Keratinocyte (primary cell): Measurements from ENCODE around the gene DBNL. TPM values are rescaled to one million over a fixed set of nuclear protein-coding genes. Genes with fewer than 3 reads are reported as not detected.

ENCODE experiments used
- DNase-seq: peaks from one replicate; pipeline ENCODE4 v3.0.0-alpha.2; 2011; ENCODE audit warnings: low read depth, missing footprints, low spot score
- FAIRE-seq: peaks from 2 replicates; lab custom pipeline; 2011; peaks lifted over from hg19 to GRCh38; lab: Jason Lieb, UNC
- H2AFZ ChIP-seq: 2 replicates; pipeline ENCODE4 v1.6.0; 2012; ENCODE audit warnings: low read length, control low read depth, inconsistent platforms; ENCODE audit not compliant: control insufficient read depth
- H3K27ac ChIP-seq: 2 replicates; pipeline ENCODE4 v1.5.1; 2011; ENCODE audit warnings: low read length; ENCODE audit not compliant: control insufficient read depth, insufficient read depth
- H3K27me3 ChIP-seq: 3 replicates; pipeline ENCODE4 v1.6.0; 2011; ENCODE audit warnings: low read length; ENCODE audit not compliant: control insufficient read depth, insufficient read depth; ENCODE audit errors: extremely low read depth
- H3K36me3 ChIP-seq, 2 experiments: 2 replicates in 1 of 2; 3 replicates in 1 of 2; pipeline ENCODE4 v1.5.1; 2011; ENCODE audit warnings: low read length in 2 of 2, mild to moderate bottlenecking in 1 of 2; ENCODE audit not compliant: control insufficient read depth in 2 of 2, insufficient read depth in 2 of 2; ENCODE audit errors: extremely low read depth in 1 of 2
- H3K4me1 ChIP-seq: 3 replicates; pipeline ENCODE4 v1.5.1; 2011; ENCODE audit warnings: low read length; ENCODE audit not compliant: control insufficient read depth, insufficient read depth; ENCODE audit errors: extremely low read depth
- H3K4me2 ChIP-seq: 3 replicates; pipeline ENCODE4 v1.6.0; 2011; ENCODE audit warnings: low read depth, low read length; ENCODE audit not compliant: control insufficient read depth, insufficient read depth; ENCODE audit errors: extremely low read depth
- H3K4me3 ChIP-seq, 3 experiments: fragments of 200-600 bp in 1 of 3; sonication (generic) in 1 of 3; 2 replicates in 2 of 3; 3 replicates in 1 of 3; pipeline ENCODE4 v1.5.1; 2011 to 2016; ENCODE audit warnings: low read length in 3 of 3, mild to moderate bottlenecking in 3 of 3, control low read depth in 2 of 3, inconsistent platforms in 1 of 3, low read depth in 1 of 3, mixed read lengths in 1 of 3, mixed run types in 1 of 3, moderate library complexity in 1 of 3; ENCODE audit not compliant: control insufficient read depth in 2 of 3, insufficient read depth in 2 of 3; ENCODE audit errors: extremely low read depth in 1 of 3
- H3K79me2 ChIP-seq: 2 replicates; pipeline ENCODE4 v1.6.0; 2012; ENCODE audit warnings: low read length; ENCODE audit not compliant: control insufficient read depth, insufficient read depth
- H3K9ac ChIP-seq: 3 replicates; pipeline ENCODE4 v1.6.0; 2011; ENCODE audit warnings: low read length; ENCODE audit not compliant: control insufficient read depth, insufficient read depth; ENCODE audit errors: extremely low read depth
- H3K9me1 ChIP-seq: 3 replicates; pipeline ENCODE4 v1.6.0; 2011; ENCODE audit warnings: low read length; ENCODE audit not compliant: control insufficient read depth, insufficient read depth; ENCODE audit errors: extremely low read depth
- H3K9me3 ChIP-seq: 2 replicates; pipeline ENCODE4 v1.5.1; 2012; ENCODE audit warnings: low read depth, low read length; ENCODE audit not compliant: control insufficient read depth
- H4K20me1 ChIP-seq: 3 replicates; pipeline ENCODE4 v1.6.0; 2011; ENCODE audit warnings: low read length; ENCODE audit not compliant: control insufficient read depth, insufficient read depth; ENCODE audit errors: extremely low read depth
- CTCF ChIP-seq, 3 experiments: IDR thresholded peaks in 1 of 3; conservative IDR thresholded peaks in 1 of 3; optimal IDR thresholded peaks in 1 of 3; 2 replicates in 2 of 3; 3 replicates in 1 of 3; pipeline versions ENCODE3 to v1.5.1; 2011; ENCODE audit warnings: low read length in 3 of 3, mild to moderate bottlenecking in 3 of 3, moderate library complexity in 2 of 3, control low read depth in 1 of 3, inconsistent platforms in 1 of 3; ENCODE audit not compliant: insufficient read depth in 2 of 3; ENCODE audit errors: extremely low read depth in 1 of 3
- EZH2 ChIP-seq: IDR thresholded peaks from one replicate; pipeline ENCODE4 v1.6.1; 2012; ENCODE audit warnings: inconsistent platforms, mild to moderate bottlenecking, low read length, moderate library complexity
- dilution Hi-C: fragments of 300-500 bp; cut with MboI; formaldehyde crosslinking; loops from one replicate; pipeline ENCODE4 v1.7.0; 2020; ENCODE audit warnings: low sequenced_read_pairs; ENCODE audit not compliant: extremely low pct_ligation_motif_present
- polyA plus RNA-seq, 5 experiments: library from polyadenylated mRNA; depleted of rRNA in 3 of 5; stranded (reverse) in 3 of 5; stranded (forward) in 1 of 5; unstranded in 1 of 5; fragments of >200 nt; gene quantifications; 1 replicate in 1 of 5; 2 replicates in 3 of 5; 3 replicates in 1 of 5; pipeline versions ENCODE4 v1.2.1 to v1.2.3, GENCODE V29; 2011 to 2012; ENCODE audit warnings: missing spikeins in 2 of 5, low read depth in 1 of 5, low replicate concordance in 1 of 5

DBNL gene
- polyA plus RNA-seq, 1 donor (not counting 4 experiments of a cell fraction or from before 2014, with no cell fraction given): 76.1 TPM

- H3K4me2 ChIP-seq: no peak overlapping the region
Observed at GRCh38 chr7:44068054-44068453, 23.6 kb downstream of the DBNL start.

GRCh38 chr7:44071726-44072363 lies 27.3 kb downstream of the DBNL start:
- Histone ChIP-seq H3K4me1 (peaks cover 36% of the 10 kb centered on the region), H3K9me3 (no peaks in the 10 kb centered on the region), H2AFZ (no peak overlapping the region), H3K27me3 (no peaks in the 10 kb centered on the region), H3K27ac (peak overlapping the region; percentile 82), H4K20me1 (no peaks in the 10 kb centered on the region), H3K79me2 (no peaks in the 10 kb centered on the region), H3K4me2 (peak overlapping the region; percentile 68), H3K4me3 (peak overlapping the region in 1 of 3 experiments; percentile 18), H3K36me3 (peaks cover 0 to 5% of the 10 kb centered on the region in 2 experiments), H3K9me1 (peaks cover 3% of the 10 kb centered on the region), H3K9ac (peak overlapping the region; percentile 13)
- FAIRE-seq (peak; percentile 13), DNase-seq (no peak)
- dilution Hi-C loops: no loop called here
- no peak for TF ChIP-seq CTCF (optimal IDR thresholded peaks at IDR 0.05 in 1 of 3, IDR thresholded peaks at IDR 0.05 in 1 of 3, conservative IDR thresholded peaks at IDR 0.05 in 1 of 3; ENCODE audit: extremely low read depth in 1 of 3, insufficient read depth in 2 of 3, low read length in 3 of 3)
- TF ChIP-seq EZH2: no peak

More at GRCh38 chr7:44068054-44068453, 23.6 kb downstream of the DBNL start:
- TF ChIP-seq EZH2 (no peak), CTCF (optimal IDR thresholded peaks at IDR 0.05 in 1 of 3, IDR thresholded peaks at IDR 0.05 in 1 of 3, conservative IDR thresholded peaks at IDR 0.05 in 1 of 3; ENCODE audit: extremely low read depth in 1 of 3, insufficient read depth in 2 of 3, low read length in 3 of 3) (no peak)
- H3K27me3 ChIP-seq: no peaks in the 10 kb centered on the region
- FAIRE-seq (no peak), DNase-seq (no peak)
- peaks cover 26% of the 10 kb centered on the region for H3K4me1 ChIP-seq
- no peaks in the 10 kb centered on the region for H3K79me2 ChIP-seq
- no peaks in the 10 kb centered on the region for H3K36me3 ChIP-seq
- no peak overlapping the region for H2AFZ ChIP-seq
- H3K27ac ChIP-seq: no peak overlapping the region
- H3K4me3 ChIP-seq: no peak overlapping the region
- no peaks in the 10 kb centered on the region for H3K9me3 ChIP-seq
- no peak overlapping the region for H3K9ac ChIP-seq
- no peaks in the 10 kb centered on the region for H3K9me1 ChIP-seq
- no peaks in the 10 kb centered on the region for H4K20me1 ChIP-seq
- dilution Hi-C loops: no loop called here
